T-helper 1 cell treated with Interleukin-12 subunit alpha and Interleukin-12 subunit beta and Interleukin-4 antibody, amounts not matched to agents 30 μg/mL and 1 μg/mL, for 36 hours (primary cell): ENCODE data around the gene PPIG.
A peak's percentile ranks its signal among the peaks of the same experiment; 100 is the strongest.
"Not testable (repeated sequence)": the region's sequence is repeated elsewhere in the genome, so short reads cannot be mapped to it uniquely, and the experiment has no call there.

Experiments used
- H3K27ac Mint-ChIP-seq: one replicate; pipeline ENCODE4 v1.8.0; 2021; ENCODE audit warnings: mild to moderate bottlenecking, mixed read lengths
- H3K27me3 Mint-ChIP-seq: one replicate; pipeline ENCODE4 v1.8.0; 2021; ENCODE audit warnings: low read depth, mixed read lengths
- H3K36me3 Mint-ChIP-seq: one replicate; pipeline ENCODE4 v1.8.0; 2021; ENCODE audit warnings: low read depth, mixed read lengths
- H3K4me1 Mint-ChIP-seq: one replicate; pipeline ENCODE4 v1.8.0; 2021; ENCODE audit warnings: low read depth, mixed read lengths
- H3K4me3 Mint-ChIP-seq: one replicate; pipeline ENCODE4 v1.8.0; 2021; ENCODE audit warnings: mild to moderate bottlenecking, moderate library complexity, mixed read lengths
- H3K9me3 Mint-ChIP-seq: one replicate; pipeline ENCODE4 v1.8.0; 2021; ENCODE audit warnings: mixed read lengths

Gene PPIG

GRCh38 chr2:169573974-169574299, 10.2 kb upstream of the PPIG start:
- Mint-ChIP-seq H3K36me3 (peaks cover 10% of the 10 kb centered on the region), H3K9me3 (no peaks in the 10 kb centered on the region), H3K4me1 (peaks cover 18% of the 10 kb centered on the region), H3K27me3 (no peaks in the 10 kb centered on the region), H3K4me3 (peak overlapping the region; percentile 94), H3K27ac (peak overlapping the region; percentile 73)

- H3K36me3 Mint-ChIP-seq, H3K27me3 Mint-ChIP-seq, H3K9me3 Mint-ChIP-seq, H3K27ac Mint-ChIP-seq, H3K4me3 Mint-ChIP-seq: not testable (repeated sequence)
- H3K4me1 Mint-ChIP-seq: peaks cover 18% of the 10 kb centered on the region
Observed at GRCh38 chr2:169574539-169574938, 9.6 kb upstream of the PPIG start.

- H3K27me3 Mint-ChIP-seq: not testable (repeated sequence)
Observed at GRCh38 chr2:169575264-169575663, 8.9 kb upstream of the PPIG start.

DNA sequence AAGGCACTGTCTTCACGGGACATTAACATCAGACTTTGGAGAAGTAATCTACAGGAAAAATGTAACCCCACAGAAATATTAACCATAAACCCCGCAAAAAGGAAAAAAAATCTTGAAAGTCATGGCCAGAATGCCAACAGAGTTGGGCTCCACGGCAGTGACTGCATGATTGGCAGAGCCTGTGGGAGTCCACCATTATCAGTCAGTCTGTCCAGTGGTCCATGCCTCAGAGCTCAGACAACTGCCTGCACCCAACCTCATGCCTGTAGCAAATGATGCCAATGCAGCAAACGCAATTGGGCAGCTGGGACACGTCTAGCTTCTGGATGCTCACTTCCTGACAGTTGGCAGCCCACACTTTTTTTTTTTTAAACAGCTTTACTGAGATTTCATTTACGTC, 5.1 kb upstream of the PPIG start:
- Mint-ChIP-seq H3K27me3 (no peaks in the 10 kb centered on the region), H3K9me3 (peaks cover 11% of the 10 kb centered on the region), H3K4me1 (peaks cover 4% of the 10 kb centered on the region), H3K27ac (no peak overlapping the region), H3K4me3 (no peak overlapping the region), H3K36me3 (peaks cover 3% of the 10 kb centered on the region)

More at GRCh38 chr2:169575264-169575663, 8.9 kb upstream of the PPIG start:
- H3K27ac Mint-ChIP-seq, H3K36me3 Mint-ChIP-seq, H3K9me3 Mint-ChIP-seq, H3K4me3 Mint-ChIP-seq: not testable (repeated sequence)
- peaks cover 12% of the 10 kb centered on the region for H3K4me1 Mint-ChIP-seq

- Mint-ChIP-seq H3K4me1 (peaks cover 14% of the 10 kb centered on the region), H3K9me3 (peaks cover 13% of the 10 kb centered on the region)
- not testable (repeated sequence) for H3K4me3 Mint-ChIP-seq, H3K27me3 Mint-ChIP-seq, H3K27ac Mint-ChIP-seq, H3K36me3 Mint-ChIP-seq
Observed at GRCh38 chr2:169582552-169583266, 1.4 kb upstream of the PPIG start.

GRCh38 chr2:169583518-169583917, 633 bp upstream of the PPIG start:
- Mint-ChIP-seq H3K4me1 (peaks cover 16% of the 10 kb centered on the region), H3K9me3 (peaks cover 13% of the 10 kb centered on the region), H3K4me3 (peak overlapping the region; percentile 98), H3K27me3 (no peaks in the 10 kb centered on the region), H3K27ac (no peak overlapping the region), H3K36me3 (peaks cover 9% of the 10 kb centered on the region)

DNA sequence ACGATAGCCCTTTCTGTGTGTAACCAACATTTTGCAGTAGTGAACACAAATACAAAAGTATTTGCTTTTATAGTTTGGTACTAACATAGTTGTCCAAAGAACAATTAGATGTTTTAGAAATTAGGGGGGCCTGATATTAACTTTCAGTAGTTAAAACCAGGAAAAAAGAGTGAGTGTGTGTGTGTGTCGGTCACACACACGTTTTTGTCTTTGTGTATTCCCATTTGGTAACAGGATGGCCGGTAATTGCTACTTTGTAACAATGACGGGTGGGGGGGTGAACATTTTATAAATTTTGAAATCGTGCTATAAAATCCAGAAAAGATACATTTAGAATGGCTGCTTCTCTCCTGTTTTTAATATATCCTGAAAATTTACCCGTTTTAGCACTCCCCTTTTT, 1.5 kb downstream of the PPIG start:
- Mint-ChIP-seq H3K4me3 (peak overlapping the region; percentile 98), H3K36me3 (peaks cover 10% of the 10 kb centered on the region), H3K9me3 (peaks cover 13% of the 10 kb centered on the region), H3K27ac (peak overlapping the region; percentile 99), H3K27me3 (no peaks in the 10 kb centered on the region), H3K4me1 (peaks cover 22% of the 10 kb centered on the region)

GRCh38 chr2:169590804-169591203, 6.7 kb downstream of the PPIG start:
- Mint-ChIP-seq H3K4me3 (no peak overlapping the region), H3K27me3 (no peaks in the 10 kb centered on the region), H3K4me1 (peaks cover 14% of the 10 kb centered on the region), H3K27ac (no peak overlapping the region), H3K36me3 (peaks cover 4% of the 10 kb centered on the region), H3K9me3 (no peaks in the 10 kb centered on the region)

GRCh38 chr2:169596546-169596945, 12.4 kb downstream of the PPIG start:
- H3K9me3 Mint-ChIP-seq, H3K27me3 Mint-ChIP-seq, H3K4me3 Mint-ChIP-seq, H3K36me3 Mint-ChIP-seq, H3K27ac Mint-ChIP-seq, H3K4me1 Mint-ChIP-seq: not testable (repeated sequence)

- Mint-ChIP-seq H3K27me3 (no peaks in the 10 kb centered on the region), H3K9me3 (no peaks in the 10 kb centered on the region), H3K27ac (no peak overlapping the region), H3K4me1 (peaks cover 6% of the 10 kb centered on the region), H3K4me3 (no peak overlapping the region), H3K36me3 (peaks cover 1% of the 10 kb centered on the region)
Observed at GRCh38 chr2:169598982-169599381, 14.8 kb downstream of the PPIG start.

DNA sequence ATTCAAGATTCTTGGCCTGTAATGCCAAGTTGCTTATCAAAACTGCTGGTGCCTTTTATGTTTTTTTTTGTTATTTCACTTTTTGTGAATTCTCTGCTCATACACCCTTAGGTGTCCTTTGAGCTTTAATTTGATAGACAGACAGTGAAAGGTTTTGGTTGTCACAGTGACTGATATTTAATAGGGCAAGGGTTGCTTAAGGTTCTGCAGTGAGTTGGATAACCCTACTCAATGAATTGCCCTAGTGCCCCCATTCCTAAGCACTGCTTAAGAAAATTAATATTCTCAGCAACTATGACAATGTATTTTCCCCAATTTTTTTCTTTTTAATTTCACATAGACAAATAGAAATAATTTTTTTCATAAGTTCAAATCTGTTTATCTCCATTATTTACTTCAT, 15.4 kb downstream of the PPIG start:
- H3K27ac Mint-ChIP-seq: no peak overlapping the region
- H3K9me3 Mint-ChIP-seq: no peaks in the 10 kb centered on the region
- peaks cover 6% of the 10 kb centered on the region for H3K4me1 Mint-ChIP-seq
- no peak overlapping the region for H3K4me3 Mint-ChIP-seq
- H3K36me3 Mint-ChIP-seq: peaks cover 5% of the 10 kb centered on the region
- H3K27me3 Mint-ChIP-seq: no peaks in the 10 kb centered on the region

DNA sequence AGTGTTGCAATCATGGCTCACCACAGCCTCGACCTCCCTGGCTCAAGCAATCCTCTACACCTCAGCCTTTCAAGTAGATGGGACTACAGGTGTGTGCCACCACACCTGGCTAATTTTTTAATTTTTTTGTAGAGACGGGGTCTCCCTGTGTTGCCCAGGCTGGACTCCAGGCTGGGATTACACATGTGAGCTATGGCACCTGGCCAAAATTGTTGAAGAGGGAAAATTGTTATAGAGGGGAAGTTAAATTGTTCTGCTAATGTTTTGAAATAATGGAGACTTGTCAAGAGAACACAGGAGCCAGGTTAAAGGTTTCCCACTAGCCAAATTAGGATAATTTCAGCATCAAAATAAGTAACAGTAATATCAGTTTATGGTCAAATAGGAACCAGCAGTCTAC, 25.1 kb downstream of the PPIG start:
- H3K27ac Mint-ChIP-seq: no peak overlapping the region
- H3K36me3 Mint-ChIP-seq: peaks cover 46% of the 10 kb centered on the region
- H3K4me3 Mint-ChIP-seq: no peak overlapping the region
- no peaks in the 10 kb centered on the region for H3K27me3 Mint-ChIP-seq
- H3K9me3 Mint-ChIP-seq: no peaks in the 10 kb centered on the region
- no peaks in the 10 kb centered on the region for H3K4me1 Mint-ChIP-seq

GRCh38 chr2:169613876-169614275, 29.7 kb downstream of the PPIG start:
- H3K36me3 Mint-ChIP-seq: peaks cover 76% of the 10 kb centered on the region
- H3K9me3 Mint-ChIP-seq: peaks cover 19% of the 10 kb centered on the region
- no peak overlapping the region for H3K4me3 Mint-ChIP-seq
- no peak overlapping the region for H3K27ac Mint-ChIP-seq
- no peaks in the 10 kb centered on the region for H3K27me3 Mint-ChIP-seq
- peaks cover 6% of the 10 kb centered on the region for H3K4me1 Mint-ChIP-seq

GRCh38 chr2:169615982-169616381, 31.8 kb downstream of the PPIG start:
- H3K4me1 Mint-ChIP-seq, H3K27ac Mint-ChIP-seq, H3K27me3 Mint-ChIP-seq, H3K4me3 Mint-ChIP-seq: not testable (repeated sequence)
- Mint-ChIP-seq H3K9me3 (peaks cover 20% of the 10 kb centered on the region), H3K36me3 (peaks cover 78% of the 10 kb centered on the region)

DNA sequence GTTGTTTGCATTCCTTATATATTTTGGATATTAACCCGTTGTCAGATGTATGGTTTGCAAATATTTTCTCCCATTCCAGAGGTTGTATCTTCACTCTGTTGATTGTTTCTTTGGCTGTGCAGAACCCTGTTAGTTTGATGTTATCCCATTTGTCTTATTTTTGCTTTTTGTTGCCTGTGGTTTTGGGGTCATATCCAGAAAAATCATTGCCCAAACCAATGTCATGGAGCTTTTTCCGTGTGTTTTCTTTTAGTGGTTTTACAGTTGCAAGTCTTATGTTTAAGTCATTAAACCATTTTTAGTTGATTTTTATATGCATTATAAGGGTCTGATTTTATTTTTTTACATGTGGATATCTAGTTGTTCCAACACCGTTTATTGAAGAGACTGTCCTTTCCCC, 35.8 kb downstream of the PPIG start:
- Mint-ChIP-seq H3K27ac (no peak overlapping the region), H3K27me3 (no peaks in the 10 kb centered on the region), H3K4me1 (peaks cover 13% of the 10 kb centered on the region), H3K36me3 (peaks cover 62% of the 10 kb centered on the region), H3K9me3 (peaks cover 20% of the 10 kb centered on the region), H3K4me3 (no peak overlapping the region)

DNA sequence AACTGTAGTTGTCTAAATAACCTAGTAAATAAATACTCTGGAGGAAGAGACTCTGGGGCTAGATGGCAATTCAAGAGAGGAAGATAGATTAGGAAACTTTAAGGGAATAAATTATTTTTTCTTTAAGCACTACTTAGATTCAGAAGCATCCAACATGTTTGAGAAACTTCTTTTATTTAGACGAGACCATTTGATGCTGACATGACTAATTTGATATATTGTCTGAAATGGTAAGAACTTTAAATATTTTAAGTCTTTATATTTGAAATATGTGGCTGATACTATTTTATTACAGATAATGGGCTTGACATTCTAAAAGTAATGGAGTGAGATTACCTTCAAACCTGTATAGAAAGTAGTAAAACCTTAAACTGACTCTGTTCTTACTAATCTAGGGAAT, 36.4 kb downstream of the PPIG start:
- H3K27ac Mint-ChIP-seq: no peak overlapping the region
- peaks cover 59% of the 10 kb centered on the region for H3K36me3 Mint-ChIP-seq
- H3K9me3 Mint-ChIP-seq: peaks cover 20% of the 10 kb centered on the region
- peaks cover 15% of the 10 kb centered on the region for H3K4me1 Mint-ChIP-seq
- no peak overlapping the region for H3K4me3 Mint-ChIP-seq
- no peaks in the 10 kb centered on the region for H3K27me3 Mint-ChIP-seq
